HG02623 (cell line): ENCODE data around the gene CES1.
"Not testable (repeated sequence)": the region's sequence is repeated elsewhere in the genome, so short reads cannot be mapped to it uniquely, and the experiment has no call there.

Source experiments
- ATAC-seq: cut with Tn5 transposase; IDR thresholded peaks from one replicate; pipeline ENCODE4 v1.9.1; 2021; ENCODE audit warnings: moderate library complexity; ENCODE audit not compliant: unreplicated experiment

CES1 gene

DNA sequence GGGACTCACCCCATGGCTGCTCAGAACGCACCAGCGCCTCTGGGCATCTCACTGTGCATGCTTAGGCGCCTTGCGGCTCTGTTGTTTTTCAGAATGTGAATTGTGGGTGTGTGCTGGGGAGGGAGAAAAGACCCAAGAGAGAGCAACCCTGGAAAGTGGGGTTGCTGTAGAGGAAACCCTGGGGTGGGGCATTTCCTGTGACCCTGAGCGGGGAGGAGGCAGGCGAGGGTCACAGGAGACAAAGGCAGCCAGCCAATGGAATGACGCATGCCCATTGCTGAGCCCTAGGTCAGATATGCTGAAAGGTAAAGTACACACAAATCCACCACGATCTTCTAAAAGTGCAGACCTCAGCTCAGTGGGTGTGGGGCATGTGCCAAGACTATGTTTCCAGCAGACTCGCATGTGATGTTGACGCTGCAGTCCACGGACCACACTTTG lies 39.9 kb downstream of the CES1 start:
- not testable (repeated sequence) for ATAC-seq

GRCh38 chr16:55791512-55791911 lies 41.4 kb downstream of the CES1 start:
- not testable (repeated sequence) for ATAC-seq

GRCh38 chr16:55790240-55790639 lies 42.7 kb downstream of the CES1 start:
- not testable (repeated sequence) for ATAC-seq

GRCh38 chr16:55782793-55783091 lies 50.2 kb downstream of the CES1 start:
- ATAC-seq, result not testable (repeated sequence)

GRCh38 chr16:55782091-55782792 lies 50.7 kb downstream of the CES1 start:
- not testable (repeated sequence) for ATAC-seq

- ATAC-seq, result not testable (repeated sequence)
These were observed 51.4 kb downstream of the CES1 start for GRCh38 chr16:55781456-55781855.

GRCh38 chr16:55780095-55780407 lies 52.8 kb downstream of the CES1 start:
- ATAC-seq, result not testable (repeated sequence)

GRCh38 chr16:55779402-55780094 lies 53.3 kb downstream of the CES1 start:
- ATAC-seq, result no peak

- no peak for ATAC-seq
These were observed 54.1 kb downstream of the CES1 start for GRCh38 chr16:55778757-55779156.

DNA sequence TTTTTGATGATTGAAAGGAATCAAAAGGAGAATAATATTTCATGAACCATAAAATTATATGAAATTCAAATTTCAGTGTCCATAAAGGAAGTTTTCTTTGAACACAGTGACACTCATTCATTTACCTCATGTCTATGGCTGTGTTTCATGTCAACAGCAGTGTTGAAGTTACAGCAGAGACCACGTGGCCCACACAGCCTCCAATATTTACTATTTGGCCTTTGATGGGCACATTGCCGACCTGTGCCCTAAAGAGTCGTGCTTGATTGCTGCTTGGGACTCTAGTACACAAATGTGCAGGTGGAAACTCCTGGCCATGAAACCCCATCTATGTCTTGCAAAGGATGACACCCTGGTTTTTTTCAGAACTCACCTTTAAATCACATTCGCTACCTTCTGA lies 57.0 kb downstream of the CES1 start:
- no peak for ATAC-seq

- no peak for ATAC-seq
These were observed 58.9 kb downstream of the CES1 start for GRCh38 chr16:55773859-55774549.

DNA sequence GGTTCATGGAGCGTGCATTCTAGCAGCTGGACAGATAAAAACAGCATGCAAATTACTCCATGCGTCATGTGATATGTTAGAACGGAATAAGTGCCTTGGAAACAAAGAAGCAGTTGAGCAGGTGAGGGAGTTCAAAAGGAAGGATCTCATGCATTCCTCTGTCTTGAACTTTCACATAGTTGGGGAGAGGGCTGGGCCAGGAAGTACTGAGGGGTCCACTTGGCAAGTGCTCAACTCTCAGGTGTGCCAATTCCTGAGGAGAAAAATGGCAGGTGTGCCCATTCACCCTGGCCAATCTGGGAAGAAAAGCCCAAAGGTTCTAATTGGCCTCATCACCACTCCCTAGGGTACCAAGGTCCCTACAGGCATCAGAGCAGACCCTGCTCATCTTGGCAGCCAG lies 67.7 kb downstream of the CES1 start:
- no peak for ATAC-seq

DNA sequence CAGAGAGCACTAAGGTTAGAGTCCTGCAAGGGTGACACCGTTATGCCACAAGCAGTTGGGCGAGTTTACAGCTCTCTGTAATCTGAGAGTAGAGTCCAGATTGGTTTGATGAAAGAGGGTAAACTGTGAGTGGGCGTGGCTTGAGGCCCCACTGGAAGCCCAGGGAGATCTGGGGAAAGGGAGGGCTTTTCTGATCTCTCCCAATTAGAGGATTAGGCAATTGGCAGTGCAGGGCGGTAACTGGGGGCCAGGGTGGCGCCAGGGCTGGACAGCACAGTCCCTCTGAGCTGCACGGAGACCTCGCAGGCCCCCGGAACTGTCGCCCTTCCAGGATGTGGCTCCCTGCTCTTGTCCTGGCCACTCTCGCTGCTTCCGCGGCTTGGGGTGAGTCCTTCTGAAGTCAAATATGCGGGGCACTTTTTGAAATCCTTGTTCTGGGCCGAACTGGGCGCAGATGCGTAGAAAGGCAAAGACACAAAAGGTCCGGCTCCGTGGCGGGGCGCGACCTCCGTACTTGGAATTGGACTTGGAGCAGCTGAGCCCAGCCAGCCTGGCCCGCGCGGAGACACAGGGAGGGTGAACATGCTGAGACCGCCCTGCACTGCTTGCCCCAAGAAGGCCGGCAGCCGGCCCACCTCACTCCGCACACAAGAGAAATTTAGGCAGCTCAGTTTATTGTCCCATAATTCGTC lies 72.4 kb downstream of the CES1 start:
- no peak for ATAC-seq

- ATAC-seq, result not testable (repeated sequence)
These were observed 73.0 kb downstream of the CES1 start for GRCh38 chr16:55759965-55760309.

GRCh38 chr16:55757595-55758527 lies 75.0 kb downstream of the CES1 start:
- ATAC-seq, result not testable (repeated sequence)

DNA sequence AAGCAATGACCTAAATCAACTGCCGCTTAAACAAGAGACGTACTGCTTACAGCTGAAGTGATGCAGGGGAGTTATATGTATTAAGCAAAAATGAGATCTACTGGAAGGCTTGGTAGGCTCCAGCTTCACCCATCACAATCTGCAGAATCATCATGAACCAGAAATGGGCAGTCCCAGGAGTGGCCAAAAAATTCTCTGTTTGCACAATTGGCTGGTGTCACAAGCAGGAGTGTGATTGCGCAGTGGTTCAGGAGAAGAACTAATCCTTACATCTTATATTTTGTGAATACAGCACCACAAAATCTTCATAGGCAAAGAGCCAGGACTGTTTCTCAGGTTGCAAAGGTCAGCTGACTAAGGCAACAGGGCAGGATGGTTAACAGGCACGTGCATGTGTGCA lies 75.9 kb downstream of the CES1 start:
- no peak for ATAC-seq

- ATAC-seq, result no peak
These were observed 78.8 kb downstream of the CES1 start for GRCh38 chr16:55754056-55754455.

GRCh38 chr16:55753145-55753631 lies 79.7 kb downstream of the CES1 start:
- not testable (repeated sequence) for ATAC-seq
